HG03159 (cell line): ENCODE results near the gene ARMCX1.
"Not testable (repeated sequence)": the region's sequence is repeated elsewhere in the genome, so short reads cannot be mapped to it uniquely, and the experiment has no call there.

Experiments
- ATAC-seq: cut with Tn5 transposase; IDR thresholded peaks from one replicate; pipeline ENCODE4 v1.9.1; 2021; ENCODE audit warnings: mild to moderate bottlenecking, moderate library complexity; ENCODE audit not compliant: unreplicated experiment

ARMCX1 gene

DNA sequence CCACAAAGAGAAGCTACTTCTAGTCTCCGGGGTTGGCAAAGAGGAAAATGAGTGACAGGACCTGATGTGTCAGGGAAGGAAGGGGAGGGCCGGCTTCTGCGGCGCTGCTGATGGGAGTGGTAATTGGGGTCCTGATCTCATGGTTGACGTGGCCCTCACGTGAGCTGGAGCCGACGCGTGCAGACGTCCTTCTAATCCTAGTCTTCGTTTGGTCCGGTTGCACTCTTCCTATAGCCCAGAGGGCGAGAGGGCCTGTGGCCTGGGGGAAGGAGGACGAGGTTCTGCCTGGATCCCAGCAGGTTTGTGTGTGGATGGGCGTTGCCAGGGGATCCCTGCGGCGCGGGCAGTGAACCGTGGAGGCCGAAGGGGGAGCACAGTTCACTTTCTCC, at the start of gene ARMCX1:
TSS of gene ARMCX1 (plus strand) at position 186 of the 389 bp plus-strand sequence. CDS start 2,384 bp downstream, outside the sequence.
- no peak for ATAC-seq

DNA sequence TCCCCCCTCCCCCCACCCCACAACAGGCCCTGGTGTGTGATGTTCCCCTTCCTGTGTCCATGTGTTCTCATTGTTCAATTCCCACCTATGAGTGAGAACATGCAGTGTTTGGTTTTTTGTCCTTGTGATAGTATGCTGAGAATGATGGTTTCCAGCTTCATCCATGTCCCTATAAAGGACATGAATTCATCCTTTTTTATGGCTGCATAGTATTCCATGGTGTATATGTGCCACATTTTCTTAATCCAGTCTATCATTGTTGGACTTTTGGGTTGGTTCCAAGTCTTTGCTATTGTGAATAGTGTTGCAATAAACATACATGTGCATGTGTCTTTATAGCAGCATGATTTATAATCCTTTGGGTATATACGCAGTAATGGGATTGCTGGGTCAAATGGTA, 47.4 kb upstream of the ARMCX1 start:
- not testable (repeated sequence) for ATAC-seq

DNA sequence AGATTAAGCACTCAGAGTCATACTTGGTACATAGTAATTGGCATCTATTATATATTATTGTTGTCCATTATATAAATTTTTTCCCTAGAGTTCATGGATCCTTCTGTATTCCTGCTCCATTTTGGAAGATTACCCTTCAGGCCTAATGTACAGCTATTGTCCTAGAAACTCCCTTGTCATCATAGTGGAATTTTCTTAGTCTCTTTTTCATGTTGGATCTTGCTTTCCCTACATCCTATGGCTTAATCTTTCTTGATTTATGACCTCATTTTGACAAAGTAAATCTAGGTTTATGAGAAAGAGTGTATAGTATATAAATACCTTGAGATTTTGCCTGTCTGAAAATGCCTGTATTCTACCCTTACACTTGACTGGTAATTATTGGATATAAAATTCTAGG, 43.0 kb upstream of the ARMCX1 start:
- ATAC-seq = no peak

DNA sequence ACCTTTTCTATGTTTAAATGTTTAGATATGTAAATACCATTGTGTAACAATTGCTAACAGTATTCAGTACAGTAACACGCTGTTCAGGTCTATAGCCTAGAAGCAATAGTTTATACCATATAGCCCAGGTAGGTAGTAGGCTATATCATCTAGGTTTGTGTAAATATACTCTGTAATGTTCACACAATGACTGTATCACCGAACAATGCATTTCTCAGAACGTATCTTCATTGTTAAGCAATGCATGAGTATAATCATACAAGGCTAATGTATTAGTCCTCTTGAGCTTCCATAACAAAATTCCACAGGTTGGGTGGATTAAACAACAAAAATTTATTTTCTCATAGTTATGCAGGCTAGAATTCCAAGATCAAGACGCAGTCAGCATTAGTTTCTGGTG, 42.4 kb upstream of the ARMCX1 start:
- ATAC-seq = no peak

DNA sequence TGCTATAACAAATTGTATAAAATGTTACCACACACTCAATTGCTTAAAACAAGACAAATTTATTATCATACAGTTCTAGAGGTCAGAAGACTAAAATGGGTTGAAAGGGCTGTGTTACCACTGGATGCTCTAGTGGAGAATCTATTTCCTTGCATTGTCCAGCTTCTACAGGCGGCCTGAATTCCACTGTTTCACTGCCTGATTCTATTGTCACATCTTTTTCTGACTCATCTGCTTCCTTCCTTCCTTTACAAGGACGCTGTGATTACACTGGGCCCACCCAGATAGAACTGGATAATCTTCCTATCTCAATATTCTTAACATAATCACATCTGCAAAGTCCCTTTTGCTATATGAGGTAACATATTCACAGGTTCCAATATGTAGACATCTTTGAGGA, 19.4 kb upstream of the ARMCX1 start:
- ATAC-seq = no peak

DNA sequence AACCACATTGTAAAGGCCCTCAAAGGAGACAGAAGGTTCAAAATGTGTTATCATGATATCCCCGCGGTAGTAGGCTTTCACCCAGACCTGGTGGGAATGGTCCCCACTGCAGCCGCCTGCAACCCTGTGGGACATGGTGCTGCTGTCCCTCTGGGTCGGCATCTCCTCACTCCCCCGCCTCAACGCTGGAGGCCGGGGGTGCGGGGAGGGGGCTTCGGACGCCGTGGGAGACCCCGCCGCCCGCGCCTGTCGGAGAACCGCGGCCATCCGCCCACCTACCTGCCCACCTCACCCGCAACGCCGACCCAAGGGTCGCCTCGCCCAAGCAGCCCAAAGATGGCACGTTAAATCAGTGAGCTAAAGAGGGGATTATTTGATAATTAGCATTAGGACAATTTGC, 11.2 kb upstream of the ARMCX1 start:
- ATAC-seq = no peak

DNA sequence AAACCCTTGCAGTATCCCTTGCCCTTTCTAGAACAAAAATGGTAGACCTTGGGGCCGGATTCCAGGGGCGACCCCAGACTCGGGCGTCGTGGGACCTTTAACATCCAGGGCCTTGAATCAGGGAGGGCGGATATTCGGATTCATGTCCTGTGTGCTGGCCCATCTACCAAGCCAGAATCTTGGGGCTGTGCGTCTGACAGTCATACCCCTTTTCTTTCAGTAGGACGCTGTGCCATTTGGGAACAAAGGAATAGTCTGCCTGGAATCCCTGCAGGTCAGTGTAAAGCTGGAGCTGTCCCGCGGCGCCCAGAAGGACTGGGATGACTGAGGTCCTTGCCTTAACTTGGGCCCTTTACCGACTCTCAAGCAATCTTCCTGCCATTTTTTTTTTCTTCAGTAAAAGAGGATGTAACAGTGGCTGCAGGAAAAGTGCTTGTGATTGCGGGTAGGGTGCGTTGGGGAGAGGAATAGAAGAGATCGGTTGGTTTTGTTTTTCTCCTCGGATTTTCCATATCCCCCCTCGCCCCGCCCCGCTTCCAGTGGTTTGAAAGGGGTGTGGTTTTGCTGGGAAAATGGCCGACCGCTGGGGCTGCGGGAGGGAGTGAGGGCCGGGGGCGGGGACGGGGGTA, 518 bp downstream of the ARMCX1 start:
- ATAC-seq = no peak

DNA sequence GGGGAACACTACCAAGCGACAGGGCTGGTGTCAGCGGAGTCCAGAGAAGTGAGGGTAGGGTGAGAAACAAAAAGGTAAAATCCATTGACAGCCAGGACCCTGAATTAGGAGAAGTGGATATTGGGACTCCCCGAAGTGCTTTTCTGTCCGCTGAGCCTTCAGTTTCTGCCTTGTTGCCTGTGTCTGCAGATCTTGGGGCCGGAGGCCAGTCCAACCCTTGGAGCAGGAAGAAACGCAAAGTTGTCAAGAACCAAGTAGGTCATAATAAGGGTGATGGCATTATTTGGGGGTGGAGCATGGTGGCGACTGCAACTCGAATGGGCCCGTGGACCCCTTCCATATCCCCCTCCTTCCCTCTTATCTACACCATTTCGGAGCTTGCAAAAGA, 1.0 kb downstream of the ARMCX1 start:
- ATAC-seq = no peak

DNA sequence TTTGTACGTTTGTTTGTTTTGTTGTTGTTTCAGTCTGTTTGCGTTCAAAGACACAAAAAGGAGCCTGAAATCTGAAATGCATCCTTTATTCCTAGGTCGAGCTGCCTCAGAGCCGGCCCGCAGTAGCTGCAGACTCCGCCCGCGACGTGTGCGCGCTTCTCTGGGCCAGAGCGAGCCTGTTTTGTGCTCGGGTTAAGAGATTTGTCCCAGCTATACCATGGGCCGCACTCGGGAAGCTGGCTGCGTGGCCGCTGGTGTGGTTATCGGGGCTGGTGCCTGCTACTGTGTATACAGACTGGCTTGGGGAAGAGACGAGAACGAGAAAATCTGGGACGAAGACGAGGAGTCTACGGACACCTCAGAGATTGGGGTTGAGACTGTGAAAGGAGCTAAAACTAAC, 2.4 kb downstream of the ARMCX1 start:
- no peak for ATAC-seq

DNA sequence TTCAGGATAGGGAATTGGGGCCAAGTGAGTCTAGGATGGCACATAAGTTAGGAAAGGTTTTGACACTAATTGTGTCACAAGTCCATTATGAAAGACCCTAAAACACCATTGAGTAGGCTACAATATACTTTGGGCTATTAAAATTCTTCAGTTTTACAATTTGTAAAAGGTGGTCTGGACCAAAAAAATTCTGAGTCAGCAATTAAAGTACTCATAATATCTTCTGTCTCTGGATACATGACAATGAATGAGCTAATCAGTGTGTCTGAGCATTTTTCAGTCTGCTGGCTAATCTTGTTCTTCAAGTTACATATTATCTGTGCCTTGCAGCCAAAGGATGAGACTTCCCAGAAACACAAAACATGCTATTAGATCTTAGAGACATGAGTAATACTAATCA, 14.3 kb downstream of the ARMCX1 start:
- no peak for ATAC-seq

DNA sequence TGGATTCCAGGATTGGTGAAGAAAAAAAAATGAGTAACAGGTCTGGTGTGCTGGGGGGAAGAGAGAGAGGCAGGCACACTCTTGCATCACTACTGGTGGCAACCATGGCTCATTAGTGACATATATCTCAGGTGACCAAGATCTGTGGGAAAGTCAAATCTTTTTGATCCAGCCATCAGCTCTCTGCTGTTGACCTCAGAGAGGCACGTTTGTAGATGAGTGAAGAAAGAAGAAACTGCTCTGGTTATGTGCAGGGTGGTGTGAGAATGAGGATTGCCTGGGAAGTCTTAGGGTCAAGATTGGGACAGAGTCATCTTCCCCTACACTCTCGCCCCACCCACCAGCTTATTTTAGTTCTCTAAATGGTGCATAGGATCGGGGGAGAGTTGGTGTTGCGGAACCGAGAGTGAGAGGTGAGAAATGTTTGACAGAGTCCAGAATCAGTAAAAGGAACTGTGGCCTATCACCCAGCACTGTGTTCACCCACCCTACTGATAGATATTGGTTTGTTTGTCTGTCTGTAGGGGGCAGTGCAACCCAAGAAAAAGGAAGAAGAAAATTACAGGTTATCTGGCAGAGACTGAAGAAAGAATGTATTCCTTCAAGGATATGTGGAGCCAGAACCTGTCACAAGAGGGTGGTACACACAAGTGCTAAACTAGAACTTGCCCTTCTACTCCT, 45.5 kb downstream of the ARMCX1 start:
- ATAC-seq = peak; percentile 98

DNA sequence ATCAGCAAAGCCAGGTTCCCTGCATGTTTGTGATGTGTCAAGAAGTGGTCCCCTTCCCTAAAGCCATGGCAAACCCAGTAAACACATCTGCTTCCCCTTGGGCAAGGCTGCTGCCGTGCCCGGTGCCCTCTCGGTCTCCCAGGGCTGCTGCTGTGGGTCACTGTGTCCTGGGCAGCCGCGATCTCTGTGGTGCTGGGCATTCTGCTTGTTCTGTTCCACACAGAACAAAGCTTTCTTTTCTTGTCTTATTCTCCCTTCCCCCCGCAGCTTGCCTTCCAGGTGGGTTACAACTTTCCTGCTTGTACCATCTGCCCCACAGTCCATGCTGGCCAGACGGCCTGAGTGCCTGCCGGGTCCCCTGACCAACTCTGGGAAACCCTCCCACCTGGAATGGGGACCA, 49.2 kb downstream of the ARMCX1 start:
- ATAC-seq = not testable (repeated sequence)

DNA sequence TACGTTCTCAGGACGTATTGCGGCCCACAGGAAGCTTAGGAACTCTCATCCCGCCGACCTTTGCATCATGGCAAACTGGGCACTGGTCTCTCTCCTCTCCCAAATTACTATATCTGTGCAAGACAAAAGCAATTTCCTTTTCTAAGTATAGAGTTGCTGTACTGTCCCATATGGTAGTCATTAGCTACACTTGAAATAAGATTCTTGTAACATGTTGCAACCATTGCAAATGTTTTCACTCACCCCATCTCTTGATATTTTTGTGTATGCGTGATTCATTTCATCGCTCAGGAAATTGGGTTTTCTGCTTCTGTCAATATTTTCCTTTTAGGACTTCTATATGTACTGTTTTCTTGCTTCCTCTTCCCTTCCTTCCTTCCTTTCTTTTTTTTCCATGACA, 51.7 kb downstream of the ARMCX1 start:
- no peak for ATAC-seq
